Measurements from ENCODE around the gene CHD6.

DNA sequence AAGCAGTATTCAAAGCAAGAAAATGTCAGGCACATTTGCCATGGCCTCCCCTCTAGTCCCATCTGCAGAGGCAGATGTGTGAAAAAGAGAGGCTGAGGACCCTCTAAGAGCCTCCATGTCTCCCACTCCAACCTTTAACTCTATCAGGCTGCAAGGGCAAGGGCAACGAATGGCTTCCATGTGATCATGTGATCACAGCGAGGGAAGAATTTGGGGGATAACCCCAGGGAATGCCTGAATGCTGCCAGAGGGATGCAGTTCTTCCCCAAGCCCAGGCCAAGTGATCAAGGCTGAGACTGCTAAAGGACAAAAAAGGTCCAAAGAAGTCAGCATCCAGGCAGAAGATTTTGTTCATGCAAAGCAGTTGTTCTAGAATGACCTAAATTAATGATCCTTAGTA, 4.9 kb downstream of the CHD6 start:
- TF ChIP-seq EP300 (IDR thresholded peaks at IDR 0.05) (no peak), POLR2A (IDR thresholded peaks at IDR 0.05) (no peak), POLR2AphosphoS5 (IDR thresholded peaks at IDR 0.05) (no peak)
- TF ChIP-seq, protein P1, sequence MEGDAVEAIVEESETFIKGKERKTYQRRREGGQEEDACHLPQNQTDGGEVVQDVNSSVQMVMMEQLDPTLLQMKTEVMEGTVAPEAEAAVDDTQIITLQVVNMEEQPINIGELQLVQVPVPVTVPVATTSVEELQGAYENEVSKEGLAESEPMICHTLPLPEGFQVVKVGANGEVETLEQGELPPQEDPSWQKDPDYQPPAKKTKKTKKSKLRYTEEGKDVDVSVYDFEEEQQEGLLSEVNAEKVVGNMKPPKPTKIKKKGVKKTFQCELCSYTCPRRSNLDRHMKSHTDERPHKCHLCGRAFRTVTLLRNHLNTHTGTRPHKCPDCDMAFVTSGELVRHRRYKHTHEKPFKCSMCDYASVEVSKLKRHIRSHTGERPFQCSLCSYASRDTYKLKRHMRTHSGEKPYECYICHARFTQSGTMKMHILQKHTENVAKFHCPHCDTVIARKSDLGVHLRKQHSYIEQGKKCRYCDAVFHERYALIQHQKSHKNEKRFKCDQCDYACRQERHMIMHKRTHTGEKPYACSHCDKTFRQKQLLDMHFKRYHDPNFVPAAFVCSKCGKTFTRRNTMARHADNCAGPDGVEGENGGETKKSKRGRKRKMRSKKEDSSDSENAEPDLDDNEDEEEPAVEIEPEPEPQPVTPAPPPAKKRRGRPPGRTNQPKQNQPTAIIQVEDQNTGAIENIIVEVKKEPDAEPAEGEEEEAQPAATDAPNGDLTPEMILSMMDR (IDR thresholded peaks at IDR 0.05): no peak
